AG09309 (cell line): ENCODE results near the gene TBC1D1.
A peak's percentile ranks its signal among the peaks of the same experiment; 100 is the strongest.

Experiments
- DNase-seq: peaks from one replicate; pipeline ENCODE4 v3.0.0-alpha.2; 2010; ENCODE audit warnings: low read depth
- H3K4me3 ChIP-seq: 2 replicates; pipeline ENCODE4 v1.5.1; 2011; ENCODE audit warnings: mild to moderate bottlenecking, low read depth, low read length, moderate library complexity; ENCODE audit not compliant: control insufficient read depth
- CTCF ChIP-seq: IDR thresholded peaks from 2 replicates; pipeline ENCODE4 v1.5.1; 2011; ENCODE audit warnings: mild to moderate bottlenecking, low read depth, low read length, inconsistent platforms; ENCODE audit not compliant: insufficient read depth, control insufficient read depth; ENCODE audit errors: missing control alignments

Gene TBC1D1

GRCh38 chr4:38149472-38149996 is 258.6 kb downstream of the TBC1D1 start:
- TF ChIP-seq CTCF = no peak
- DNase-seq = no peak
- H3K4me3 ChIP-seq = no peak overlapping the region

GRCh38 chr4:38149997-38150671 is 259.2 kb downstream of the TBC1D1 start:
- H3K4me3 ChIP-seq = no peak overlapping the region
- TF ChIP-seq CTCF = no peak
- DNase-seq = no peak

GRCh38 chr4:38150766-38151165 is 259.9 kb downstream of the TBC1D1 start:
- H3K4me3 ChIP-seq = no peak overlapping the region
- DNase-seq = peak; percentile 80
- TF ChIP-seq CTCF = no peak

GRCh38 chr4:38151873-38152272 is 261.0 kb downstream of the TBC1D1 start:
- TF ChIP-seq CTCF = no peak
- DNase-seq = no peak
- no peak overlapping the region for H3K4me3 ChIP-seq

GRCh38 chr4:38152305-38152704 is 261.4 kb downstream of the TBC1D1 start:
- no peak for DNase-seq
- H3K4me3 ChIP-seq = no peak overlapping the region
- TF ChIP-seq CTCF = no peak

- no peak for TF ChIP-seq CTCF
- H3K4me3 ChIP-seq = no peak overlapping the region
- DNase-seq = no peak
Measured at GRCh38 chr4:38152721-38153386, 262.0 kb downstream of the TBC1D1 start.
